Frontal cortex (tissue), 4 donors: ENCODE data around the gene LGALS9B. TPM values are rescaled to one million over a fixed set of nuclear protein-coding genes. Genes with fewer than 3 reads are reported as not detected.
"Not testable (repeated sequence)": the region's sequence is repeated elsewhere in the genome, so short reads cannot be mapped to it uniquely, and the experiment has no call there.

ENCODE experiments used
- DNase-seq, 2 donors: peaks; one replicate each; pipeline ENCODE4 v3.0.0; 2012; ENCODE audit warnings: low spot score in 2 of 2
- FAIRE-seq: peaks from 2 replicates; lab custom pipeline; 2012; peaks lifted over from hg19 to GRCh38; lab: Jason Lieb, UNC
- total RNA-seq: library from RNA; depleted of rRNA; stranded (reverse); fragments of >200 nt; gene quantifications from one replicate; pipeline ENCODE4 v1.2.3, GENCODE V29; 2014
- donor health status: control.
- donor health status: control.
- donor health status: control.

Gene LGALS9B
- total RNA-seq = not detected

GRCh38 chr17:20467447-20467846, at the start of gene LGALS9B:
Gene LGALS9B, minus strand, starts transcription at chr17:20467539. Its CDS starts 69 bp downstream, at chr17:20467470.
- not testable (repeated sequence) for DNase-seq, FAIRE-seq

- not testable (repeated sequence) for DNase-seq, FAIRE-seq
Observed at GRCh38 chr17:20516986-20517385, 49.6 kb upstream of the LGALS9B start.

DNA sequence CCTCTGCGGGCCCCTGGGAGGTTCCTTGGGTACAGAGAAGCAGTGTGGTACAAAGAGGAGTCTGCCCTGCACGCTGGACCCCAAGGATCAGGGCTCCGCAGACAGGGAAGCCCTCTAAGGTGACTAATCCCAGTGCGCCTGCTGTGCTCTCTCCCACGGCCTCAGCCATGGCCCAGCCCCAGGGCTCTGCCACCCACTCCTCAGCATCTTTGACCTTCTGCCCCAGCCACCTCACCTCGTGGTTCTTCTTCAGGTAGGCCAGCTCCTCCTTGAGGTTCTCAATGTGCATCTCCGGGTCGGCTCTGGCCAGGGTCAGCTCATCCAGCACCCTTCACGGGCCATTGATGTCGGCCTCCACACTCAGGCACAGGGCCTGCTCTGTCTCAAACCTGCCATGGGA, 47.8 kb upstream of the LGALS9B start:
- not testable (repeated sequence) for DNase-seq, FAIRE-seq

GRCh38 chr17:20513539-20513938, 46.2 kb upstream of the LGALS9B start:
- not testable (repeated sequence) for FAIRE-seq, DNase-seq

- FAIRE-seq, DNase-seq: not testable (repeated sequence)
Observed at GRCh38 chr17:20512378-20512777, 45.0 kb upstream of the LGALS9B start.

DNA sequence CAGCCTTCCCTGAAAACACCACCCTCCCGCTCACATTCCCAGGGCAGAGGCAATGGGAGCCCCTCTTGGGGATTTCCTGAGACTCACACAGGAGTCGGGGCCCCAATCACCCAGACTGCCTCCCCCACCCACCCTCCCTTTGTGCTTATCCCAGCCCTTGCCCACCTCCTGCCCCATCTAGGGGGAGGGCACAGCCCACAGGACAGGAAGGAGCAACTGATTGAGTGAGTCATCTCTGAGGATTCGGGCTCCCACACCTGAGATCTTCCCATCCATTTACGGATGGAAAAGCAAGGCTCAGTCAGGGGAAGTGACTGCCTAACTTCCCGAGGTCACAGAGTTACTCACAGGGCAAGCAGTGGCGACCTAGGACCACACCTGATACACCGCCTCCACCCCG, 44.4 kb upstream of the LGALS9B start:
- DNase-seq = not testable (repeated sequence)

GRCh38 chr17:20505333-20505732, 38.0 kb upstream of the LGALS9B start:
- DNase-seq, FAIRE-seq: not testable (repeated sequence)

More for the DNA sequence above, 44.4 kb upstream of the LGALS9B start:
- not testable (repeated sequence) for FAIRE-seq

GRCh38 chr17:20504388-20505066, 37.2 kb upstream of the LGALS9B start:
- not testable (repeated sequence) for DNase-seq, FAIRE-seq

- not testable (repeated sequence) for DNase-seq, FAIRE-seq
Observed at GRCh38 chr17:20501896-20502295, 34.6 kb upstream of the LGALS9B start.

GRCh38 chr17:20500346-20500745, 33.0 kb upstream of the LGALS9B start:
- not testable (repeated sequence) for FAIRE-seq, DNase-seq

DNA sequence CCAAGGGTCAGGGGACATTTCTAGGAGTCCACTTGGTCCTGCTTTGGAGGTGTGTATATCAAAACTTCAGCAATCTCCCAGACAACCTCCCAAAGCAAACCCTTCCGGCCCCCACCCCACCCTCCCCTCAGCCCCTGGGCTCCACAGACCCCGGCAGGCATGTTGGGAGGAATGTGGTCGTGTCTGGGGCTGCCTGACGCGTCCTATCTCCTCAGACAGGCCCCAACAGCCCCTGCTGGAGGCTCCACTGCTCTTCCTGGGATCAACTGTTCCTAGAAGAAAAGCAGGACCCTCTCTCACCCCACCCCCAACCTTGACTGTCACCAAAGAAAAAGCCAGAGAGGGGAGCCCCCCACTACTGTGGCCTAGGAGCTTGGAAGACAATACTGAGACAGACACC, 28.1 kb upstream of the LGALS9B start:
- not testable (repeated sequence) for FAIRE-seq

GRCh38 chr17:20494735-20495134, 27.4 kb upstream of the LGALS9B start:
- not testable (repeated sequence) for DNase-seq, FAIRE-seq

More for the DNA sequence above, 28.1 kb upstream of the LGALS9B start:
- DNase-seq = not testable (repeated sequence)

- FAIRE-seq, DNase-seq: not testable (repeated sequence)
Observed at GRCh38 chr17:20494147-20494546, 26.8 kb upstream of the LGALS9B start.

DNA sequence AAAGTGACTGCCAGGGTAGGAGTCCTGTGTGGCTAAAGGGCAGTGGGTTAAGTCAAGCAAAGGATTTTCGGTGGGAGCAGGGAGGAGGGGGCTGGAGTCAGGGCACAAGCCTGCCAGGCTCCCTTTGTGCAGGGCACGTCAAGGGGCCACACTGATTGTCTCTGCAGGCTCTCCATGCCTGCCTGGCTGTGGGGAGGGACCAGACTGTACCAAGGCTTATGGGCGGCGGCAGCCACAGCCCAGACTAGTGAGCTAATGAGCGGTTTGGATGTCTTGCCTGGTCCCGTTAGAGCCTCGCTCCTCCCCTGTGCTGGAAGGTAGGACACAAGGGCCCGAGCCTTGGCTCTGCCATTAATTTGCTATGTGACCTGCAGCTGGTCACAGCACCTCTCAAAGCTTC, 25.6 kb upstream of the LGALS9B start:
- FAIRE-seq, DNase-seq: not testable (repeated sequence)

DNA sequence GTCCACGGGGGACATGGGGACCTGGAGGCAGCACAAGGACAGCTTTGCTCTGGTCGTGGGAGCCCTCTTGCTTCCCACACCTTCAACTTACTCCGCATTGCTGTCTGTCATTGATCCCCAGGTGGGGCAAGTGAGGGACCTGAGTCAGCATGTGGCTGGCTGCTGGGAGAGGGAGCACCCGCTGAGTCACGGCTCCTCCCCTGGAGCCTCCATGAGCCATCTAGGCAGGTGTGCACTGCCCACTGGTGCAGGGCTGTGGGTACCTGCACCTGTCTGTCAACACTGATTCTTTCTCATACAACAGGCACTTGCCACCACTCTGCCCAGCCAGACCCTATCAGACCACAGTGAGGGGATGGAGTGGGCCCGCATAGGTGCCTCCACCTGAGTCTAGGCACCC, 24.8 kb upstream of the LGALS9B start:
- not testable (repeated sequence) for DNase-seq, FAIRE-seq

GRCh38 chr17:20484930-20485329, 17.6 kb upstream of the LGALS9B start:
- FAIRE-seq, DNase-seq: not testable (repeated sequence)

DNA sequence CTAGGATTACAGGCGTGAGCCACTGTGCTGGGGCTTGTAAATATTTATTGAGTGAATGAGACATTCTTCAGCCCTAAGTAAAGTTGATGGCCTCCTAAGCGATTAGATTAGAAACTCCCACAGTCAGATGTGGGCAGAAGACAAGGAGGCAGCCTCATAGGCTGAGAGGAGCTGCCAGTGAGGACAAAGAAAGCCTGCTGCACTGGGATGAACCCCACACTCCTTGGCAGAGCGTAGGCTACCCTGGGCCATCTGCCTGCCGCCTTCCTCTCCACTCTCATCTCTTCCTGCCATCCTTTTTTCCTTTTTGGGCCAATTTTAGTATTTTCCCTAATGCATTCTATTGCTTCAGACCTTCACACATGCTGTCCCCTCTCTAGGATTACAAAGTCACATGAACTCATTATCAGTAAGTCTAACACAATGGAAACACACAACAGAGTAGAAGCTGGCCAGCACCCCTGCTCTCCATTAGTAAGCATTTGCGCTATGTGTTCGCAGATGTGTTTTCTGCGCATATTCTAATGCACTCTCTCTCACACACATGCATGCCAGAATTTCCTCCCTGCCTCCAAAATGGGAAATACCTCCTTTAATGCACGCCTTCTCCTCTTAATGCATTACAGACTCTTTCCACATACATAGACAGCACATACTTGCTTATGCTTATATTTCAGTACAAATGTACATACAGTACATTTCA, 12.7 kb upstream of the LGALS9B start:
- not testable (repeated sequence) for DNase-seq, FAIRE-seq

DNA sequence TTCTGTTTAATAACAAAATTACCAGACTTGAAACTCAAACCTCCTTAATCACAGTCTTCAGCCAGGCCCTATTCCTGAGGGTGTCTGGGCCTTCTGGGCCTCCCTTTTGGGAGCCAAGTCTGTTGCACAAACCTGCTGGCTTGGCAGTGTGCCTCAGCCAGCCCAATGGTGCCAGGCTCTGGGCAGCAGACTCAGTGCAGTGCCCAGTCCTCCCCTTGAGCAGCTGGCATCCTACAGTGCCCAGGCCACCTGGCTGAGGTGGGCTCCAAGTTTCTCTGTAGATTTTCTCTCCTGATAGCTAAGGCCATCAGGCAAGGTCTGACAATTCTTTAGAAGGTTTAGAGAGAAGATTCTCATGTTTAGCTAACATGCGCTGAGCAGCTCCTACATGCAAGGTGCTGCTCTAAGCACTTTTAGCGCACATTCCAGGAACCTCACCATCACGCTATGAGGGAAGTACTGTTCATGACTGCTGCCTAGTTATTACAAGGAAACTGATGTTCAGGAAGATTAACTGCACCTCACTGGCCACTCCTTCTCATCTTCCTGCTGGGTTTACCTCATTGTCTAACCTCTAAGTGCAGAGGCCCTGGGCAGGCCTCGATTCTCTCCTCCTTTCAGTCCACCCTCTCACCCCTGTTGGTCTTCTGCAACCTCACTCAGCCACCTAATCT, 10.2 kb upstream of the LGALS9B start:
- DNase-seq, FAIRE-seq: not testable (repeated sequence)

DNA sequence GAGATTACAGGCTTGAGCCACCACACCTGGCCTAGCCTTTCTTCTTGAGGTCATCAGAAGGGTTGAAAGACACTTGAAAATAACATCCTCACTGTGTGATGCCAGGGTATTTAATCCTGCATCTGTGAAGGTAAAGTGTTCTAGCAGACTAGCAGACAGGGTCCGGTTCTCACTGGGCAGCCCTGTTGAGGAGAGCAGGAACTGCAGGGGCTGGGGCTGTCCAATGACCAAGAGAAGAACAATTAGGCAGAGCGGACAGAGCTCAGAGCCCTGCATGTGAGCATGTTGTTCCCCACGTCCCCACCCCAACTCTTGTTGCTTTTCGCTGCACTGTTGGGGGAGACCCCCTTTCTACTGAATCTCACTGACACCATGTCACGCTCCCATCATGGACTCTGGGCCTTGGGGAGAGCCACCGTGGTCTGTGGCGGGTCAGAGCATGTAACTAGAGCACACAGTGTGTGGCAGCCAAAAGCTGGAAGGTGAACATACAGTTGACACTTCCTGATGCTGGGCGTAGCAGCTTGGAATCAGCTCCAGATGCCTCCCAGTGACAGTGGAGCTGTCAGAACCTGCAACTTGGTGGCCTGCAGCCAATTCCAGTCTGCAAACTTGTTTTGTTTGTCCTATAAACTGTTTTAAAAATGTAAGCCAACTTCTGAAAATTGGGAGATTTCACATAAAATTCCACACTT, 7.9 kb upstream of the LGALS9B start:
- not testable (repeated sequence) for DNase-seq, FAIRE-seq
